ENCODE measurements around the gene PROZ. TPM values are rescaled to one million over a fixed set of nuclear protein-coding genes. Genes with fewer than 3 reads are reported as not detected.

The PROZ gene
- total and polyA plus RNA-seq, 4 donors, result not detected

- Histone ChIP-seq H3K27me3 (ENCODE audit: control insufficient read depth in 3 of 3, insufficient read depth in 3 of 3, low read length in 2 of 3) (peaks cover 0 to 11% (median 2%) of the 10 kb centered on the region in 3 donors), H3K36me3 (ENCODE audit: control insufficient read depth in 4 of 4, insufficient read depth in 4 of 4, low read length in 4 of 4) (no peaks in the 10 kb centered on the region), H3K4me1 (ENCODE audit: control insufficient read depth in 5 of 5, insufficient read depth in 5 of 5, low read length in 5 of 5) (peaks cover 0 to 21% (median 4%) of the 10 kb centered on the region in 5 donors), H3K9ac (ENCODE audit: insufficient read depth in 1 of 2, low read length in 2 of 2) (no peak overlapping the region), H3K27ac (ENCODE audit: low read depth in 1 of 2, low read length in 1 of 2) (no peak overlapping the region), H3K9me3 (ENCODE audit: control insufficient read depth in 4 of 4, insufficient read depth in 3 of 4, low read length in 3 of 4) (no peaks in the 10 kb centered on the region), H3K4me3 (no peak overlapping the region)
- WGBS, 2 donors, result 89 to 94% methylated on average over 9 of the region's 9 CpGs
- TF ChIP-seq CTCF (IDR thresholded peaks at IDR 0.05; ENCODE audit: control extremely low read depth, extremely low read depth), result no peak
- no peak for ATAC-seq (ENCODE audit: insufficient read depth, low FRiP score)
- no peak for DNase-seq
Observed at GRCh38 chr13:113155982-113156655, 2.3 kb upstream of the PROZ start.

GRCh38 chr13:113157206-113157928, 1.1 kb upstream of the PROZ start:
- Histone ChIP-seq H3K4me3 (no peak overlapping the region), H3K4me1 (ENCODE audit: control insufficient read depth in 5 of 5, insufficient read depth in 5 of 5, low read length in 5 of 5) (peaks cover 0 to 13% (median 0%) of the 10 kb centered on the region in 5 donors), H3K27ac (ENCODE audit: low read depth in 1 of 2, low read length in 1 of 2) (no peak overlapping the region), H3K9ac (ENCODE audit: insufficient read depth in 1 of 2, low read length in 2 of 2) (no peak overlapping the region), H3K9me3 (ENCODE audit: control insufficient read depth in 4 of 4, insufficient read depth in 3 of 4, low read length in 3 of 4) (no peaks in the 10 kb centered on the region), H3K27me3 (ENCODE audit: control insufficient read depth in 3 of 3, insufficient read depth in 3 of 3, low read length in 2 of 3) (peaks cover 0 to 4% (median 2%) of the 10 kb centered on the region in 3 donors), H3K36me3 (ENCODE audit: control insufficient read depth in 4 of 4, insufficient read depth in 4 of 4, low read length in 4 of 4) (no peaks in the 10 kb centered on the region)
- 70 to 77% methylated on average over 12 of the region's 12 CpGs for WGBS, 2 donors
- ATAC-seq (ENCODE audit: insufficient read depth, low FRiP score) (no peak), DNase-seq (no peak)
- TF ChIP-seq CTCF (IDR thresholded peaks at IDR 0.05; ENCODE audit: control extremely low read depth, extremely low read depth), result no peak

GRCh38 chr13:113158946-113159345, 498 bp downstream of the PROZ start:
- Histone ChIP-seq H3K4me1 (ENCODE audit: control insufficient read depth in 5 of 5, insufficient read depth in 5 of 5, low read length in 5 of 5) (peaks cover 0 to 7% (median 0%) of the 10 kb centered on the region in 5 donors), H3K27ac (ENCODE audit: low read depth in 1 of 2, low read length in 1 of 2) (no peak overlapping the region), H3K36me3 (ENCODE audit: control insufficient read depth in 4 of 4, insufficient read depth in 4 of 4, low read length in 4 of 4) (no peaks in the 10 kb centered on the region), H3K9me3 (ENCODE audit: control insufficient read depth in 4 of 4, insufficient read depth in 3 of 4, low read length in 3 of 4) (no peaks in the 10 kb centered on the region), H3K27me3 (ENCODE audit: control insufficient read depth in 3 of 3, insufficient read depth in 3 of 3, low read length in 2 of 3) (peaks cover 0 to 18% (median 0%) of the 10 kb centered on the region in 3 donors), H3K4me3 (no peak overlapping the region), H3K9ac (ENCODE audit: insufficient read depth in 1 of 2, low read length in 2 of 2) (no peak overlapping the region)
- no peak for DNase-seq
- no peak for TF ChIP-seq CTCF (IDR thresholded peaks at IDR 0.05; ENCODE audit: control extremely low read depth, extremely low read depth)
- no peak for ATAC-seq (ENCODE audit: insufficient read depth, low FRiP score)
- 73 to 84% methylated on average over 5 to 7 of the region's 7 CpGs for WGBS, 2 donors

All from lung (tissue), 12 donors.